Suprapubic skin (tissue), 4 donors: Measurements from ENCODE around the gene OLA1.

Experiments used
- POLR2A ChIP-seq, 2 donors: fragments of 450-650 bp; IDR thresholded peaks; one replicate each; pipeline ENCODE4 v1.6.1; 2017; ENCODE audit warnings: antibody characterized with exemption in 2 of 2, mild to moderate bottlenecking in 2 of 2, moderate library complexity in 2 of 2
- POLR2AphosphoS5 ChIP-seq, 3 donors: sonication (generic); formaldehyde crosslinking; IDR thresholded peaks; one replicate each; pipeline ENCODE4 v1.6.1; 2017; ENCODE audit warnings: antibody characterized with exemption in 3 of 3
- TF ChIP-seq, protein P1 (sequence below), 2 donors: fragments of 200-600 bp in 1 of 2; fragments of 450-650 bp in 1 of 2; sonication (generic) in 1 of 2; IDR thresholded peaks; one replicate each; pipeline ENCODE4 v1.5.1; 2016 to 2019; ENCODE audit warnings: antibody characterized with exemption in 2 of 2, mild to moderate bottlenecking in 1 of 2, moderate library complexity in 1 of 2

DNA sequence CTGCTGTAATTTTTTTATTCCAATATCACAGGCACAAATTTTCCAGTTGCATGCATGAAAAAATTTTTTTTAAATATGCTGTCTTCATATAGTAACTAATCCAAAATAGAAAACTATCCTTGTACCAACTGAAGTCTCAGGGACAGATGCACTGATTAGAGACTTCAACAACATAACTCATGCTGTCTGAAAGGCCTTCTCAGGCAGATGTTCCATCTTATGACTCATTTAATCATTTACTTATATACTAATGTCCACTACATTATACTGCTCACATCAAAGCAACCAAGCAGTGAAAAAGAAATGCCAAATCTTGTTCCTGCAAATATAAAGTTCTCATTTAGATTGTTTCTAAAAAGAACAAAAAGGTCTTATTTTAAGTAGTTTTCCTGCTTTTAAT, 53.1 kb downstream of the OLA1 start:
- TF ChIP-seq, protein P1, sequence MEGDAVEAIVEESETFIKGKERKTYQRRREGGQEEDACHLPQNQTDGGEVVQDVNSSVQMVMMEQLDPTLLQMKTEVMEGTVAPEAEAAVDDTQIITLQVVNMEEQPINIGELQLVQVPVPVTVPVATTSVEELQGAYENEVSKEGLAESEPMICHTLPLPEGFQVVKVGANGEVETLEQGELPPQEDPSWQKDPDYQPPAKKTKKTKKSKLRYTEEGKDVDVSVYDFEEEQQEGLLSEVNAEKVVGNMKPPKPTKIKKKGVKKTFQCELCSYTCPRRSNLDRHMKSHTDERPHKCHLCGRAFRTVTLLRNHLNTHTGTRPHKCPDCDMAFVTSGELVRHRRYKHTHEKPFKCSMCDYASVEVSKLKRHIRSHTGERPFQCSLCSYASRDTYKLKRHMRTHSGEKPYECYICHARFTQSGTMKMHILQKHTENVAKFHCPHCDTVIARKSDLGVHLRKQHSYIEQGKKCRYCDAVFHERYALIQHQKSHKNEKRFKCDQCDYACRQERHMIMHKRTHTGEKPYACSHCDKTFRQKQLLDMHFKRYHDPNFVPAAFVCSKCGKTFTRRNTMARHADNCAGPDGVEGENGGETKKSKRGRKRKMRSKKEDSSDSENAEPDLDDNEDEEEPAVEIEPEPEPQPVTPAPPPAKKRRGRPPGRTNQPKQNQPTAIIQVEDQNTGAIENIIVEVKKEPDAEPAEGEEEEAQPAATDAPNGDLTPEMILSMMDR (IDR thresholded peaks at IDR 0.05), result no peak
- TF ChIP-seq POLR2A (IDR thresholded peaks at IDR 0.05), result no peak
- TF ChIP-seq POLR2AphosphoS5 (IDR thresholded peaks at IDR 0.05), result no peak
